GM18868 (cell line): Measurements from ENCODE around the gene KBTBD8.

Source experiments
- ATAC-seq: cut with Tn5 transposase; IDR thresholded peaks from one replicate; pipeline ENCODE4 v1.9.1; 2021; ENCODE audit warnings: mild to moderate bottlenecking, moderate library complexity; ENCODE audit not compliant: unreplicated experiment

KBTBD8 gene

GRCh38 chr3:67033079-67033478, 35.0 kb downstream of the KBTBD8 start:
- no peak for ATAC-seq

- ATAC-seq: no peak
Observed at GRCh38 chr3:67034371-67034770, 36.3 kb downstream of the KBTBD8 start.

GRCh38 chr3:67037615-67038014, 39.5 kb downstream of the KBTBD8 start:
- ATAC-seq: no peak

GRCh38 chr3:67044295-67044694, 46.2 kb downstream of the KBTBD8 start:
- ATAC-seq: no peak

GRCh38 chr3:67044955-67045354, 46.8 kb downstream of the KBTBD8 start:
- no peak for ATAC-seq

GRCh38 chr3:67045711-67046465, 47.8 kb downstream of the KBTBD8 start:
- no peak for ATAC-seq

- ATAC-seq: no peak
Observed at GRCh38 chr3:67047051-67047450, 48.9 kb downstream of the KBTBD8 start.

GRCh38 chr3:67048067-67048714, 50.1 kb downstream of the KBTBD8 start:
- peak; percentile 90 for ATAC-seq

GRCh38 chr3:67048715-67049074, 50.6 kb downstream of the KBTBD8 start:
- peak; percentile 74 for ATAC-seq

GRCh38 chr3:67059443-67059842, 61.3 kb downstream of the KBTBD8 start:
- no peak for ATAC-seq
